ENCODE results near the gene HAUS3. TPM values are rescaled to one million over a fixed set of nuclear protein-coding genes. Genes with fewer than 3 reads are reported as not detected.

The HAUS3 gene
- total RNA-seq, 4 donors from 2014 or later, result 4.8 to 12.1 (median 9.5) TPM

GRCh38 chr4:2271279-2272025, 29.5 kb upstream of the HAUS3 start:
- in situ Hi-C loops (cut with MboI; ENCODE audit: low sequenced_read_pairs in 4 of 4), result no loop called here
- H3K4me3 ChIP-seq, result no peak overlapping the region
- no peaks in the 10 kb centered on the region for H3K36me3 ChIP-seq
- H3K9me3 ChIP-seq, result no peaks in the 10 kb centered on the region
- DNase-seq, result no peak
- H3K4me1 ChIP-seq, result peaks cover 32 to 38% of the 10 kb centered on the region in 2 donors
- no peak for ATAC-seq
- H3K27ac ChIP-seq, result peak overlapping the region in 3 of 4 donors; percentile 28 to 82 (median 35)
- intact Hi-C loops (cut with DNase I; ENCODE audit: low total_unique reads), result no loop called here
- no peak for TF ChIP-seq POLR2A (IDR thresholded peaks at IDR 0.05)
- no peak for TF ChIP-seq CTCF (IDR thresholded peaks at IDR 0.05 in 4 of 5, conservative IDR thresholded peaks at IDR 0.05 in 1 of 5)
- no peaks in the 10 kb centered on the region for H3K27me3 ChIP-seq

GRCh38 chr4:2270341-2271165, 28.6 kb upstream of the HAUS3 start:
- H3K36me3 ChIP-seq, result no peaks in the 10 kb centered on the region
- DNase-seq (no peak), ATAC-seq (no peak)
- intact Hi-C loops (cut with DNase I; ENCODE audit: low total_unique reads) (no loop called here), in situ Hi-C loops (cut with MboI; ENCODE audit: low sequenced_read_pairs in 4 of 4) (no loop called here)
- H3K4me3 ChIP-seq, result no peak overlapping the region
- H3K4me1 ChIP-seq, result peaks cover 41 to 47% of the 10 kb centered on the region in 2 donors
- H3K27me3 ChIP-seq, result no peaks in the 10 kb centered on the region
- H3K27ac ChIP-seq, result peak overlapping the region in 3 of 4 donors; percentile 80 to 86 (median 82)
- no peaks in the 10 kb centered on the region for H3K9me3 ChIP-seq
- TF ChIP-seq POLR2A (IDR thresholded peaks at IDR 0.05) (no peak), CTCF (IDR thresholded peaks at IDR 0.05 in 4 of 5, conservative IDR thresholded peaks at IDR 0.05 in 1 of 5) (no peak)

GRCh38 chr4:2269618-2270163, 27.8 kb upstream of the HAUS3 start:
- DNase-seq, result no peak
- ATAC-seq, result peak; percentile 74 to 79
- H3K4me1 ChIP-seq, result peaks cover 44 to 56% of the 10 kb centered on the region in 2 donors
- peak overlapping the region in 3 of 4 donors; percentile 21 to 35 (median 25) for H3K4me3 ChIP-seq
- no peaks in the 10 kb centered on the region for H3K27me3 ChIP-seq
- H3K9me3 ChIP-seq, result no peaks in the 10 kb centered on the region
- H3K36me3 ChIP-seq, result no peaks in the 10 kb centered on the region
- TF ChIP-seq POLR2A (IDR thresholded peaks at IDR 0.05), result no peak
- TF ChIP-seq CTCF (IDR thresholded peaks at IDR 0.05 in 4 of 5, conservative IDR thresholded peaks at IDR 0.05 in 1 of 5), result no peak
- intact Hi-C loops (cut with DNase I; ENCODE audit: low total_unique reads) (loop anchor here (10.0 kb wide), 1 partner anchor 485 kb away; the partner anchor contains the start of gene TNIP2), in situ Hi-C loops (cut with MboI; ENCODE audit: low sequenced_read_pairs in 4 of 4) (no loop called here)
- H3K27ac ChIP-seq, result peak overlapping the region; percentile 78 to 86 (median 81)

- Histone ChIP-seq H3K4me1 (peaks cover 44 to 59% of the 10 kb centered on the region in 2 donors), H3K36me3 (no peaks in the 10 kb centered on the region), H3K27ac (peak overlapping the region; percentile 78 to 86 (median 81)), H3K9me3 (no peaks in the 10 kb centered on the region), H3K27me3 (no peaks in the 10 kb centered on the region), H3K4me3 (peak overlapping the region in 3 of 4 donors; percentile 21 to 35 (median 25))
- TF ChIP-seq POLR2A (IDR thresholded peaks at IDR 0.05), result no peak
- TF ChIP-seq CTCF (IDR thresholded peaks at IDR 0.05 in 4 of 5, conservative IDR thresholded peaks at IDR 0.05 in 1 of 5), result no peak
- ATAC-seq (peak; percentile 18 to 23), DNase-seq (no peak)
- intact Hi-C loops (cut with DNase I; ENCODE audit: low total_unique reads) (loop anchor here (10.0 kb wide), 1 partner anchor 486 kb away; the partner anchor contains the start of gene TNIP2), in situ Hi-C loops (cut with MboI; ENCODE audit: low sequenced_read_pairs in 4 of 4) (no loop called here)
Observed at GRCh38 chr4:2269206-2269531, 27.2 kb upstream of the HAUS3 start.
